CD14-positive monocyte (primary cell): ENCODE measurements around the gene ABCB9. TPM values are rescaled to one million over a fixed set of nuclear protein-coding genes. Genes with fewer than 3 reads are reported as not detected.
A peak's percentile ranks its signal among the peaks of the same experiment; 100 is the strongest.

Experiments
- DNase-seq, 3 donors: peaks; one replicate each; pipeline ENCODE4 v3.0.0-alpha.2; 2011 to 2022
- H2AFZ ChIP-seq: 2 replicates; pipeline ENCODE4 v1.6.0; 2012; ENCODE audit warnings: mild to moderate bottlenecking, low read depth, low read length, inconsistent platforms; ENCODE audit not compliant: insufficient read depth, poor library complexity, severe bottlenecking
- H3K27ac ChIP-seq, 2 donors: 1 replicate in 1 of 2; 2 replicates in 1 of 2; pipeline ENCODE4 v1.5.1; 2012 to 2013; ENCODE audit warnings: low read length in 2 of 2, control low read depth in 1 of 2, inconsistent platforms in 1 of 2, low read depth in 1 of 2, mild to moderate bottlenecking in 1 of 2
- H3K27me3 ChIP-seq, 2 donors: one replicate each; pipeline versions ENCODE4 v1.6.0 to v1.6.1; 2011 to 2013; ENCODE audit warnings: low read length in 2 of 2; ENCODE audit not compliant: control insufficient read depth in 2 of 2, insufficient read depth in 2 of 2
- H3K36me3 ChIP-seq, 2 donors: replicated peaks in 1 of 2; 1 replicate in 1 of 2; 2 replicates in 1 of 2; pipeline versions ENCODE4 v1.5.1 to v1.6.1; 2012 to 2013; ENCODE audit warnings: low read length in 2 of 2, control low read depth in 1 of 2, inconsistent platforms in 1 of 2, mild to moderate bottlenecking in 1 of 2; ENCODE audit not compliant: insufficient read depth in 2 of 2, control insufficient read depth in 1 of 2
- H3K4me1 ChIP-seq, 2 donors: 1 replicate in 1 of 2; 2 replicates in 1 of 2; pipeline versions ENCODE4 v1.5.1 to v1.6.1; 2012 to 2013; ENCODE audit warnings: low read length in 2 of 2, control low read depth in 1 of 2, inconsistent platforms in 1 of 2, mild to moderate bottlenecking in 1 of 2, moderate library complexity in 1 of 2; ENCODE audit not compliant: insufficient read depth in 2 of 2, control insufficient read depth in 1 of 2
- H3K4me2 ChIP-seq: replicated peaks from 2 replicates; pipeline ENCODE3; 2012; ENCODE audit warnings: low read length, moderate library complexity, mild to moderate bottlenecking; ENCODE audit not compliant: poor library complexity, severe bottlenecking; ENCODE audit errors: extremely low read depth
- H3K4me3 ChIP-seq, 3 experiments: fragments of 200-600 bp in 1 of 3; sonication (generic) in 1 of 3; replicated peaks in 1 of 3; 1 replicate in 2 of 3; 2 replicates in 1 of 3; pipeline ENCODE4 v1.5.1; 2011 to 2013; ENCODE audit warnings: low read length in 3 of 3, mild to moderate bottlenecking in 3 of 3, control low read depth in 2 of 3, low read depth in 2 of 3, inconsistent platforms in 1 of 3, moderate library complexity in 1 of 3
- H3K79me2 ChIP-seq: 2 replicates; pipeline ENCODE4 v1.6.0; 2012; ENCODE audit warnings: mild to moderate bottlenecking, control low read depth, inconsistent platforms, low read length, moderate library complexity; ENCODE audit not compliant: insufficient read depth
- H3K9ac ChIP-seq: 2 replicates; pipeline ENCODE4 v1.6.0; 2017; ENCODE audit warnings: low read length, mild to moderate bottlenecking; ENCODE audit not compliant: insufficient read depth, poor library complexity, severe bottlenecking
- H3K9me3 ChIP-seq, 2 donors: replicated peaks in 1 of 2; 1 replicate in 1 of 2; 2 replicates in 1 of 2; pipeline versions ENCODE4 v1.5.1 to v1.6.1; 2012 to 2013; ENCODE audit warnings: low read length in 2 of 2, control low read depth in 1 of 2; ENCODE audit not compliant: control insufficient read depth in 1 of 2, insufficient read depth in 1 of 2
- H4K20me1 ChIP-seq: 2 replicates; pipeline ENCODE4 v1.6.0; 2012; ENCODE audit warnings: mild to moderate bottlenecking, low read length, control low read depth, moderate library complexity; ENCODE audit not compliant: insufficient read depth
- H3K27ac Mint-ChIP-seq, 7 donors: one replicate each; pipeline ENCODE4 v1.8.0; 2020; ENCODE audit warnings: mild to moderate bottlenecking in 7 of 7, mixed read lengths in 7 of 7, moderate library complexity in 6 of 7, inconsistent platforms in 2 of 7
- H3K27me3 Mint-ChIP-seq, 3 donors: one replicate each; pipeline ENCODE4 v1.8.0; 2021 to 2022; ENCODE audit warnings: low read depth in 3 of 3, mild to moderate bottlenecking in 3 of 3, mixed read lengths in 3 of 3, moderate library complexity in 3 of 3, inconsistent platforms in 1 of 3
- H3K36me3 Mint-ChIP-seq, 2 donors: one replicate each; pipeline ENCODE4 v1.8.0; 2020; ENCODE audit warnings: mixed read lengths in 2 of 2, inconsistent platforms in 1 of 2, mild to moderate bottlenecking in 1 of 2
- H3K4me1 Mint-ChIP-seq: one replicate; pipeline ENCODE4 v1.8.0; 2020; ENCODE audit warnings: mild to moderate bottlenecking, mixed read lengths
- H3K4me3 Mint-ChIP-seq, 2 donors: one replicate each; pipeline ENCODE4 v1.8.0; 2020; ENCODE audit warnings: mild to moderate bottlenecking in 2 of 2, mixed read lengths in 2 of 2, moderate library complexity in 1 of 2
- H3K9me3 Mint-ChIP-seq, 7 donors: one replicate each; pipeline ENCODE4 v1.8.0; 2020 to 2022; ENCODE audit warnings: mixed read lengths in 7 of 7, mild to moderate bottlenecking in 6 of 7, moderate library complexity in 6 of 7, inconsistent platforms in 2 of 7
- CTCF ChIP-seq: fragments of 200-600 bp; IDR thresholded peaks from one replicate; pipeline ENCODE4 v1.8.0; 2022; ENCODE audit warnings: antibody characterized with exemption, mild to moderate bottlenecking
- WGBS: methylation state at CpG from one replicate; pipeline ENCODE4 v1.1.5; 2013; ENCODE audit warnings: missing lambda C conversion rate; ENCODE audit not compliant: insufficient coverage; 5-methylcytosine and 5-hydroxymethylcytosine counted together
- intact Hi-C, 2 donors: fragments of 100-400 bp; cut with micrococcal nuclease; formaldehyde crosslinking; loops; one replicate each; pipeline versions ENCODE4 v1.15.0 to v1.15.1; 2023
- polyA plus RNA-seq, 3 donors: library from polyadenylated mRNA; depleted of rRNA in 1 of 3; unstranded in 2 of 3; stranded (reverse) in 1 of 3; fragments of 300-500 nt in 2 of 3; fragments of >200 nt in 1 of 3; fragmentation: Illumina TruSeq in 2 of 3; gene quantifications; 1 replicate in 2 of 3; 2 replicates in 1 of 3; pipeline ENCODE4 v1.2.3, GENCODE V29; 2012 to 2021

The ABCB9 gene
- polyA plus RNA-seq, 3 donors: 0.14 to 1.2 (median 0.22) TPM

GRCh38 chr12:122988036-122988435 is 21.8 kb upstream of the ABCB9 start:
- H3K36me3 Mint-ChIP-seq: peaks cover 2 to 4% of the 10 kb centered on the region in 2 donors
- intact Hi-C loops: no loop called here
- TF ChIP-seq CTCF: no peak
- H3K4me2 ChIP-seq: no peak overlapping the region
- peaks cover 25 to 26% of the 10 kb centered on the region in 2 donors for H3K4me1 ChIP-seq
- H3K9ac ChIP-seq: no peak overlapping the region
- H3K27me3 Mint-ChIP-seq: peaks cover 0 to 2% (median 0%) of the 10 kb centered on the region in 3 donors
- no peak for DNase-seq
- H3K27me3 ChIP-seq: no peaks in the 10 kb centered on the region
- WGBS: 94% methylated on average over 7 of the region's 13 CpGs
- H3K27ac ChIP-seq: no peak overlapping the region
- H3K9me3 Mint-ChIP-seq: no peaks in the 10 kb centered on the region
- H3K9me3 ChIP-seq: no peaks in the 10 kb centered on the region
- H3K4me3 ChIP-seq: no peak overlapping the region
- peaks cover 7% of the 10 kb centered on the region for H4K20me1 ChIP-seq
- peaks cover 25% of the 10 kb centered on the region for H3K4me1 Mint-ChIP-seq
- no peak overlapping the region for H2AFZ ChIP-seq
- no peak overlapping the region for H3K4me3 Mint-ChIP-seq
- H3K36me3 ChIP-seq: peaks cover 2% of the 10 kb centered on the region in 2 donors
- H3K79me2 ChIP-seq: no peaks in the 10 kb centered on the region
- peak overlapping the region in 1 of 7 donors; percentile 48 for H3K27ac Mint-ChIP-seq

GRCh38 chr12:122987086-122987951 is 21.1 kb upstream of the ABCB9 start:
- Histone ChIP-seq H3K36me3 (peaks cover 9% of the 10 kb centered on the region in 2 donors), H3K9me3 (no peaks in the 10 kb centered on the region), H3K27me3 (no peaks in the 10 kb centered on the region), H3K4me2 (no peak overlapping the region), H4K20me1 (peaks cover 15% of the 10 kb centered on the region), H3K79me2 (peaks cover 4% of the 10 kb centered on the region), H3K4me3 (no peak overlapping the region), H2AFZ (no peak overlapping the region), H3K4me1 (peaks cover 32 to 33% of the 10 kb centered on the region in 2 donors), H3K9ac (no peak overlapping the region), H3K27ac (no peak overlapping the region)
- intact Hi-C loops: no loop called here
- Mint-ChIP-seq H3K4me1 (peaks cover 33% of the 10 kb centered on the region), H3K36me3 (peaks cover 6 to 10% of the 10 kb centered on the region in 2 donors), H3K4me3 (no peak overlapping the region), H3K27ac (peak overlapping the region in 1 of 7 donors; percentile 48), H3K9me3 (no peaks in the 10 kb centered on the region), H3K27me3 (peaks cover 0 to 2% (median 0%) of the 10 kb centered on the region in 3 donors)
- DNase-seq: no peak
- no peak for TF ChIP-seq CTCF
- 97% methylated on average over 39 of the region's 39 CpGs for whole genome bisulfite sequencing
